ENCODE results near the gene CD72. TPM values are rescaled to one million over a fixed set of nuclear protein-coding genes. Genes with fewer than 3 reads are reported as not detected.
"Not testable (repeated sequence)": the region's sequence is repeated elsewhere in the genome, so short reads cannot be mapped to it uniquely, and the experiment has no call there.

Gene CD72
- total and polyA plus RNA-seq, 4 donors, result 2.0 to 5.7 (median 3.5) TPM

DNA sequence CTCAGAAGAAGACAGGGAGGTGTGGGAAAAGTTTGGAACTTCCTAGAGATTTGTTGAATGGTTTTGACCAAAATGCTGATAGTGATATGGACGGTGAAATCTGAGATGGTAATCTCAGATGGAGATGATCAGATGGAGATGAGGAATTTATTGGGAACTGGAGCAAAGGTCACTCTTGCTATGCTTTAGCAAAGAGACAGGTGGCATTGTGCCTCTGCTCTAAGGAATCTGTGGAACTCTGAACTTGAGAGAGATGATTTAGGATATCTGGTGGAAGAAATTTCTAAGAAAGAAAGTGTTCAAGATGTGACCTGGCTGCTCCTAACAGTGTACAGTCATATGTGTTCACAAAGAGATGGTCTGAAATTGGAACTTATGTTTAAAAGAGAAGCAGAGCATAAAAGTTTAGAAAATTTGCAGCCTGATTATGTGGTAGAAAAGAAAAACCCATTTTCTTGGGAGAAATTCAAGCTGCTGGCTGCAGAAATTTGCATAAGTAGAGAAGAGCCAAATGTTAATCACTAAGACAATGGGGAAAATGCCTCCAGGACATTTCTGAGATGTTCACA is 38.5 kb downstream of the CD72 start:
- not testable (repeated sequence) for H3K36me3 ChIP-seq (ENCODE audit: control insufficient read depth in 4 of 4, insufficient read depth in 3 of 4, low read depth in 1 of 4, low read length in 3 of 4); H3K27me3 ChIP-seq (ENCODE audit: control insufficient read depth in 4 of 4, insufficient read depth in 4 of 4, low read length in 3 of 4); DNase-seq (ENCODE audit: low spot score); H3K27ac ChIP-seq (ENCODE audit: low read depth in 1 of 2, low read length in 2 of 2); H3K9ac ChIP-seq (ENCODE audit: low read depth in 1 of 2, low read length in 2 of 2); H3K9me3 ChIP-seq (ENCODE audit: control insufficient read depth in 4 of 4, low read length in 3 of 4); H3K4me3 ChIP-seq (ENCODE audit: low read depth in 1 of 3, low read length in 3 of 3)
- H3K4me1 ChIP-seq (ENCODE audit: control insufficient read depth in 4 of 4, insufficient read depth in 4 of 4, low read length in 3 of 4), result peaks cover 0 to 12% (median 3%) of the 10 kb centered on the region in 4 donors
- 95% methylated on average over 1 of the region's 1 CpG for WGBS
- TF ChIP-seq RAD21 (IDR thresholded peaks at IDR 0.05), result peak in 1 of 2 donors; percentile 8

DNA sequence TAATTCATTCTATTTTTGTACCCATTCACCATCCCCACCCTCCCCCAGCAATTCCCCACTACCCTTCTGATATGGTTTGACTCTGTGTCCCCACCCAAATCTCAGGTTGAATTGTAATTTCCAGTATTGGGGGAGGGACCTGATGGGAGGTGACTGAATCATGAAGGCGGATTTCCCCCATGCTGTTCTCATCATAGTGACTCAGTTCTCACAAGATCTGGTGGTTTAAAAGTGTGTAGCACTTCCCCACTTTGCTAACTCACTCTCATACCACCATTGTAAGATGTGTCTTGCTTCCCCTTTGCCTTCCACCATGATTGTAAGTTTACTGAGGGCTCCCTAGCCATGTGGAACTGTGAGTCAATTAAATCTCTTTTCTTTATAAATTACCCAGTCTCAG is 39.1 kb downstream of the CD72 start:
- no peak overlapping the region for H3K27ac ChIP-seq (ENCODE audit: low read depth in 1 of 2, low read length in 2 of 2)
- H3K27me3 ChIP-seq (ENCODE audit: control insufficient read depth in 4 of 4, insufficient read depth in 4 of 4, low read length in 3 of 4), result no peaks in the 10 kb centered on the region
- H3K9ac ChIP-seq (ENCODE audit: low read depth in 1 of 2, low read length in 2 of 2), result no peak overlapping the region
- H3K36me3 ChIP-seq (ENCODE audit: control insufficient read depth in 4 of 4, insufficient read depth in 3 of 4, low read depth in 1 of 4, low read length in 3 of 4), result no peaks in the 10 kb centered on the region
- TF ChIP-seq TAF1 (conservative IDR thresholded peaks at IDR 0.05), result no peak
- TF ChIP-seq, protein P1, sequence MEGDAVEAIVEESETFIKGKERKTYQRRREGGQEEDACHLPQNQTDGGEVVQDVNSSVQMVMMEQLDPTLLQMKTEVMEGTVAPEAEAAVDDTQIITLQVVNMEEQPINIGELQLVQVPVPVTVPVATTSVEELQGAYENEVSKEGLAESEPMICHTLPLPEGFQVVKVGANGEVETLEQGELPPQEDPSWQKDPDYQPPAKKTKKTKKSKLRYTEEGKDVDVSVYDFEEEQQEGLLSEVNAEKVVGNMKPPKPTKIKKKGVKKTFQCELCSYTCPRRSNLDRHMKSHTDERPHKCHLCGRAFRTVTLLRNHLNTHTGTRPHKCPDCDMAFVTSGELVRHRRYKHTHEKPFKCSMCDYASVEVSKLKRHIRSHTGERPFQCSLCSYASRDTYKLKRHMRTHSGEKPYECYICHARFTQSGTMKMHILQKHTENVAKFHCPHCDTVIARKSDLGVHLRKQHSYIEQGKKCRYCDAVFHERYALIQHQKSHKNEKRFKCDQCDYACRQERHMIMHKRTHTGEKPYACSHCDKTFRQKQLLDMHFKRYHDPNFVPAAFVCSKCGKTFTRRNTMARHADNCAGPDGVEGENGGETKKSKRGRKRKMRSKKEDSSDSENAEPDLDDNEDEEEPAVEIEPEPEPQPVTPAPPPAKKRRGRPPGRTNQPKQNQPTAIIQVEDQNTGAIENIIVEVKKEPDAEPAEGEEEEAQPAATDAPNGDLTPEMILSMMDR (IDR thresholded peaks at IDR 0.05; ENCODE audit: low read depth, low read length, missing input control), result no peak
- no peak for TF ChIP-seq HNF4A (conservative IDR thresholded peaks at IDR 0.05)
- TF ChIP-seq HNF4G (IDR thresholded peaks at IDR 0.05), result no peak
- no peak for TF ChIP-seq EGR1 (IDR thresholded peaks at IDR 0.05; ENCODE audit: low read depth in 2 of 2)
- TF ChIP-seq, protein P2, sequence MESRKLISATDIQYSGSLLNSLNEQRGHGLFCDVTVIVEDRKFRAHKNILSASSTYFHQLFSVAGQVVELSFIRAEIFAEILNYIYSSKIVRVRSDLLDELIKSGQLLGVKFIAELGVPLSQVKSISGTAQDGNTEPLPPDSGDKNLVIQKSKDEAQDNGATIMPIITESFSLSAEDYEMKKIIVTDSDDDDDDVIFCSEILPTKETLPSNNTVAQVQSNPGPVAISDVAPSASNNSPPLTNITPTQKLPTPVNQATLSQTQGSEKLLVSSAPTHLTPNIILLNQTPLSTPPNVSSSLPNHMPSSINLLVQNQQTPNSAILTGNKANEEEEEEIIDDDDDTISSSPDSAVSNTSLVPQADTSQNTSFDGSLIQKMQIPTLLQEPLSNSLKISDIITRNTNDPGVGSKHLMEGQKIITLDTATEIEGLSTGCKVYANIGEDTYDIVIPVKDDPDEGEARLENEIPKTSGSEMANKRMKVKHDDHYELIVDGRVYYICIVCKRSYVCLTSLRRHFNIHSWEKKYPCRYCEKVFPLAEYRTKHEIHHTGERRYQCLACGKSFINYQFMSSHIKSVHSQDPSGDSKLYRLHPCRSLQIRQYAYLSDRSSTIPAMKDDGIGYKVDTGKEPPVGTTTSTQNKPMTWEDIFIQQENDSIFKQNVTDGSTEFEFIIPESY (IDR thresholded peaks at IDR 0.05), result no peak
- no peak for TF ChIP-seq SP1 (IDR thresholded peaks at IDR 0.05)
- TF ChIP-seq JUND (IDR thresholded peaks at IDR 0.05), result no peak
- TF ChIP-seq FOXA2 (IDR thresholded peaks at IDR 0.05), result no peak
- TF ChIP-seq NR2F2 (IDR thresholded peaks at IDR 0.05), result no peak
- no peak for TF ChIP-seq GABPA (IDR thresholded peaks at IDR 0.05 in 1 of 2, conservative IDR thresholded peaks at IDR 0.05 in 1 of 2)
- TF ChIP-seq, protein P3, sequence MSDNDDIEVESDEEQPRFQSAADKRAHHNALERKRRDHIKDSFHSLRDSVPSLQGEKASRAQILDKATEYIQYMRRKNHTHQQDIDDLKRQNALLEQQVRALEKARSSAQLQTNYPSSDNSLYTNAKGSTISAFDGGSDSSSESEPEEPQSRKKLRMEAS (IDR thresholded peaks at IDR 0.05), result no peak
- TF ChIP-seq RAD21 (IDR thresholded peaks at IDR 0.05), result no peak
- no peak for TF ChIP-seq ATF3 (IDR thresholded peaks at IDR 0.05)
- TF ChIP-seq FOXA1 (IDR thresholded peaks at IDR 0.05), result no peak
- TF ChIP-seq YY1 (IDR thresholded peaks at IDR 0.05), result no peak
- TF ChIP-seq REST (IDR thresholded peaks at IDR 0.05), result no peak
- TF ChIP-seq RXRA (IDR thresholded peaks at IDR 0.05), result no peak
- peaks cover 0 to 6% (median under 1%) of the 10 kb centered on the region in 4 donors for H3K9me3 ChIP-seq (ENCODE audit: control insufficient read depth in 4 of 4, low read length in 3 of 4)
- 96% methylated on average over 1 of the region's 1 CpG for WGBS
- DNase-seq (ENCODE audit: low spot score), result no peak
- peaks cover 0 to 12% (median 3%) of the 10 kb centered on the region in 4 donors for H3K4me1 ChIP-seq (ENCODE audit: control insufficient read depth in 4 of 4, insufficient read depth in 4 of 4, low read length in 3 of 4)
- H3K4me3 ChIP-seq (ENCODE audit: low read depth in 1 of 3, low read length in 3 of 3), result no peak overlapping the region

Data from liver (tissue), 9 donors.